MM.1S (cell line): ENCODE data around the gene CELF4.
"Not testable (repeated sequence)": the region's sequence is repeated elsewhere in the genome, so short reads cannot be mapped to it uniquely, and the experiment has no call there.

Experiments
- DNase-seq: peaks from one replicate; pipeline ENCODE4 v3.0.0-alpha.2; 2015
- H2AFZ ChIP-seq: fragments of 300-600 bp; sonication (generic); 2 replicates; pipeline ENCODE4 v1.6.0; 2016; ENCODE audit warnings: antibody characterized with exemption, low read length
- H3F3A ChIP-seq: fragments of 300-600 bp; sonication (generic); 2 replicates; pipeline ENCODE4 v1.6.1; 2016; ENCODE audit warnings: mild to moderate bottlenecking, antibody characterized with exemption, low read length, moderate library complexity, mixed read lengths; ENCODE audit not compliant: insufficient read depth
- H3K27ac ChIP-seq: fragments of 300-600 bp; sonication (generic); 2 replicates; pipeline ENCODE4 v1.5.1; 2016; ENCODE audit warnings: mild to moderate bottlenecking, low read length
- H3K27me3 ChIP-seq: fragments of 300-600 bp; sonication (generic); replicated peaks from 2 replicates; pipeline ENCODE4 v1.6.0; 2016; ENCODE audit warnings: low read length; ENCODE audit not compliant: insufficient read depth
- H3K36me3 ChIP-seq: fragments of 300-600 bp; sonication (generic); replicated peaks from 2 replicates; pipeline ENCODE4 v1.6.1; 2016; ENCODE audit warnings: mild to moderate bottlenecking, low read length, mixed read lengths; ENCODE audit not compliant: insufficient read depth
- H3K4me1 ChIP-seq: fragments of 300-600 bp; sonication (generic); 2 replicates; pipeline ENCODE4 v1.6.1; 2016; ENCODE audit warnings: low read length, mixed read lengths
- H3K4me2 ChIP-seq: fragments of 300-600 bp; sonication (generic); 2 replicates; pipeline ENCODE4 v1.6.0; 2016; ENCODE audit warnings: low read depth, low read length
- H3K4me3 ChIP-seq: fragments of 300-600 bp; sonication (generic); 2 replicates; pipeline ENCODE4 v1.5.1; 2016; ENCODE audit warnings: low read length, mixed read lengths
- H3K79me2 ChIP-seq: fragments of 300-600 bp; sonication (generic); 2 replicates; pipeline ENCODE4 v1.6.1; 2016; ENCODE audit warnings: mixed run types, low read length, mixed read lengths
- H3K9ac ChIP-seq: fragments of 300-600 bp; sonication (generic); 2 replicates; pipeline ENCODE4 v1.6.1; 2016; ENCODE audit warnings: low read length, mixed read lengths
- H3K9me2 ChIP-seq: fragments of 300-600 bp; sonication (generic); replicated peaks from 2 replicates; pipeline ENCODE4 v1.6.1; 2016; ENCODE audit warnings: mild to moderate bottlenecking, low read length, mixed read lengths; ENCODE audit not compliant: insufficient read depth
- H3K9me3 ChIP-seq: fragments of 300-600 bp; sonication (generic); replicated peaks from 2 replicates; pipeline ENCODE4 v1.6.1; 2016; ENCODE audit warnings: mild to moderate bottlenecking, low read length, mixed read lengths; ENCODE audit not compliant: insufficient read depth
- H4K20me1 ChIP-seq: fragments of 300-600 bp; sonication (generic); 2 replicates; pipeline ENCODE4 v1.6.1; 2016; ENCODE audit warnings: mild to moderate bottlenecking, low read length, moderate library complexity, mixed read lengths; ENCODE audit not compliant: insufficient read depth
- EZH2 ChIP-seq: fragments of 300-600 bp; sonication (generic); optimal IDR thresholded peaks from 2 replicates; pipeline ENCODE3; 2017; ENCODE audit warnings: low read depth, mild to moderate bottlenecking, antibody characterized with exemption, low read length, mixed read lengths
- EZH2phosphoT487 ChIP-seq: fragments of 300-600 bp; sonication (generic); IDR thresholded peaks from 2 replicates; pipeline ENCODE4 v1.6.1; 2018; ENCODE audit warnings: antibody characterized with exemption, low read length
- TF ChIP-seq, protein P1 (sequence below): fragments of 300-600 bp; sonication (generic); IDR thresholded peaks from 2 replicates; pipeline ENCODE4 v1.5.1; 2016; ENCODE audit warnings: antibody characterized with exemption, low read length, mixed read lengths

CELF4 gene

DNA sequence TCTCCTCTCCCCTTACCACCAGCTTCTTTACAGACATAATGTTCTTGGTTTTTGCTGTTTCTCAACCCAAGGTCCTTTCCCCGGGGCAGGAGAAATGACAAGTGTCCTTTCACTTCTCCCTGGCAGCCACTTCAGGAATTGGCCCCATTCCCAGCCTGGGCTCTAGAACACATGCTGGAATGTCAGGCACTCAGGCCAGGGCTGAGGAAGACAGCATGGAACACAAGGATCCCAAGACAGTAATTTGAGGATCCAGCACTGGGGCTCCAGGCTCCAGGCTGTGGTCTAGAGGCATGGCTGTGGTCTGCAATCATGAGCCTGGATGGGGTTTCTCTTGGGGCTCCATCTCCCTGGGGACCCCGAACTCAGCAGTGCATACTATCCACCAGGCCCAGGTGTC is 201.4 kb downstream of the CELF4 start:
- Histone ChIP-seq H3K4me3 (no peak overlapping the region), H3K79me2 (no peaks in the 10 kb centered on the region), H4K20me1 (no peaks in the 10 kb centered on the region), H3K4me2 (no peak overlapping the region), H3K4me1 (no peaks in the 10 kb centered on the region), H3K36me3 (no peaks in the 10 kb centered on the region), H3K27me3 (no peaks in the 10 kb centered on the region), H3K9ac (no peak overlapping the region), H3F3A (no peaks in the 10 kb centered on the region), H3K27ac (no peak overlapping the region), H3K9me2 (no peaks in the 10 kb centered on the region), H2AFZ (no peak overlapping the region), H3K9me3 (no peaks in the 10 kb centered on the region)
- DNase-seq: no peak
- TF ChIP-seq EZH2: no peak
- TF ChIP-seq, protein P1, sequence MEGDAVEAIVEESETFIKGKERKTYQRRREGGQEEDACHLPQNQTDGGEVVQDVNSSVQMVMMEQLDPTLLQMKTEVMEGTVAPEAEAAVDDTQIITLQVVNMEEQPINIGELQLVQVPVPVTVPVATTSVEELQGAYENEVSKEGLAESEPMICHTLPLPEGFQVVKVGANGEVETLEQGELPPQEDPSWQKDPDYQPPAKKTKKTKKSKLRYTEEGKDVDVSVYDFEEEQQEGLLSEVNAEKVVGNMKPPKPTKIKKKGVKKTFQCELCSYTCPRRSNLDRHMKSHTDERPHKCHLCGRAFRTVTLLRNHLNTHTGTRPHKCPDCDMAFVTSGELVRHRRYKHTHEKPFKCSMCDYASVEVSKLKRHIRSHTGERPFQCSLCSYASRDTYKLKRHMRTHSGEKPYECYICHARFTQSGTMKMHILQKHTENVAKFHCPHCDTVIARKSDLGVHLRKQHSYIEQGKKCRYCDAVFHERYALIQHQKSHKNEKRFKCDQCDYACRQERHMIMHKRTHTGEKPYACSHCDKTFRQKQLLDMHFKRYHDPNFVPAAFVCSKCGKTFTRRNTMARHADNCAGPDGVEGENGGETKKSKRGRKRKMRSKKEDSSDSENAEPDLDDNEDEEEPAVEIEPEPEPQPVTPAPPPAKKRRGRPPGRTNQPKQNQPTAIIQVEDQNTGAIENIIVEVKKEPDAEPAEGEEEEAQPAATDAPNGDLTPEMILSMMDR: no peak
- TF ChIP-seq EZH2phosphoT487: no peak

DNA sequence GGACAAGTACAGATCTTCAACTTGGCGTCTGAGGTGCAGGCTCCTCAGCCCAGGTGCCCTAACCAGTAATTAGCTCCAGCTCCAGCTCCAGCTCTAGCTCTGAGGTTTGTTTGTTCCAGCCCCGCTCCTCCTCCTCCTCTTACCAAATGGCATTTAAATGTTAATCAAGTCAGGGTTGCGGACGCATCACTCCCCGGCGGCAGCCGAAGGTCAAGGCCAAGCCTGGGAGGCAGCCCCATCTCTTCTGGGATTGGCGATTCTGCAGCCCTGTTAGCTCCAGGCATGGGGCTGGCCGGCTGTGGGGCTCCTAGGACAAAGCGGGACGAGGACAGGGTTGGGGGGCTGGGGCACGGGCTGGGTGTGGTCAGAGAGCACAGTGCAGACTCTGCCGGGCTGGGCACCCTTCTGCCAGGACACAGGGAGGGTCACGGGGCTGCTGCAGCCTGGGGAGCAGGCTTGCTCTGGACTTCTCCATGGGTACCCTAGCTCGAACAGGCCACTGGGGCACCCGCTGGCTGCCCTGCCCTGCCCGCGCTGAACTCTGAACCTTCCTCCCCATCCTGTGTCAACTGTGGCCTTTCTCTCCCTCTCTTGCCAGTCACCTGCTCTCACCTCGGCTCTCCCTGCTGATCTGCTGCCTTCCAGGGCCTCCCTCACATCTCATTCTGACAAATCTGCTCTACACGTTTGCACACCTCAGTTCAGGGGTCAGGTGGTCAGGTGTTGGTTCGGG is 203.3 kb downstream of the CELF4 start:
- TF ChIP-seq EZH2: no peak
- no peak for TF ChIP-seq EZH2phosphoT487
- TF ChIP-seq, protein P1: no peak
- Histone ChIP-seq H3K4me2 (no peak overlapping the region), H3K4me3 (no peak overlapping the region), H4K20me1 (no peaks in the 10 kb centered on the region), H2AFZ (no peak overlapping the region), H3K9me2 (no peaks in the 10 kb centered on the region), H3K27ac (no peak overlapping the region), H3K27me3 (no peaks in the 10 kb centered on the region), H3K9me3 (no peaks in the 10 kb centered on the region), H3F3A (no peaks in the 10 kb centered on the region), H3K9ac (no peak overlapping the region), H3K4me1 (no peaks in the 10 kb centered on the region), H3K36me3 (no peaks in the 10 kb centered on the region), H3K79me2 (no peaks in the 10 kb centered on the region)
- no peak for DNase-seq

DNA sequence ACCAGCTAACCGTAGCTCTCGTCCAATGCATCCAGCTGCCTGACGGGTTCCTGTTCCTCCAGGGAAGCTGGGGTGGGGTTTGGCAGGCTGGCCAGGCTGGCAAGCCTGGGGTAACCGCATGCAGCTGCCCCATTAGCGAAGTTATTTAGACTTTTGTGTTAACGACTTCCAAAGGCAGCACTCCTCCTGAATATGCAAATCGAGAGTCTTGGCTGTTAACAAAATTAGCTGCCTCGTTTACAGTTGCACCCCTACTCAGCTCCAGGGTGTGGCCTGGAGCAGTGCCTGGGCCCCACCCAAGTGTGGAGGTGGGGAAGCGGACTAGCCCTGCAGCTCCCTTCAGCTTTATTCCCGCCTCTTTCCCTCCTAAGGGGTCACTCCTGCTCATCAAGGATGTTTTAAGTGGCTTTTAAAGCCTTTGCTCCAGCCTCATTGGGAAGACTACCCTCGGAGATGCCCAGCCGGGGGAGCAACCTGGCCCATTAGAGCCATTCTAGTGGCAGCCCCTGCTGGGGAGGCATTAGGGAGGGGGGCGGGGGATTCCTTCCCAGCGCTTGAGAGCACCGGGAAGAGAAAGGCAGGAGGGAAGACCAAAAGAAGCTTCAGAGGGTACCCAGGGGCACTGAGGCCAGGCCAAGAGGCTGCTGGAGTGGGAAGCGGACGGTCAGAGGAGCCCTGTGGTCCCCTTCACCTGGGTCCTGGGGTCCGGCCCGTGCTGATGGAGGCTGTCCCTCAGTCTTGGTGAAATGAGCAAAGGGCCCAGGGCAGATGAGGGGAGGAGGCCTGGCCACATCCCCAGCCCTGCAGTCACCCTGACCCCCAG is 204.1 kb downstream of the CELF4 start:
- H3K9ac ChIP-seq: no peak overlapping the region
- H3K79me2 ChIP-seq: no peaks in the 10 kb centered on the region
- no peaks in the 10 kb centered on the region for H3K9me2 ChIP-seq
- H3K9me3 ChIP-seq: no peaks in the 10 kb centered on the region
- no peaks in the 10 kb centered on the region for H3K4me1 ChIP-seq
- H3K27ac ChIP-seq: no peak overlapping the region
- H3K4me2 ChIP-seq: no peak overlapping the region
- no peak overlapping the region for H3K4me3 ChIP-seq
- TF ChIP-seq, protein P1: no peak
- TF ChIP-seq EZH2 (no peak), EZH2phosphoT487 (no peak)
- no peaks in the 10 kb centered on the region for H3K27me3 ChIP-seq
- no peaks in the 10 kb centered on the region for H3F3A ChIP-seq
- no peaks in the 10 kb centered on the region for H4K20me1 ChIP-seq
- H3K36me3 ChIP-seq: no peaks in the 10 kb centered on the region
- H2AFZ ChIP-seq: no peak overlapping the region
- DNase-seq: no peak

DNA sequence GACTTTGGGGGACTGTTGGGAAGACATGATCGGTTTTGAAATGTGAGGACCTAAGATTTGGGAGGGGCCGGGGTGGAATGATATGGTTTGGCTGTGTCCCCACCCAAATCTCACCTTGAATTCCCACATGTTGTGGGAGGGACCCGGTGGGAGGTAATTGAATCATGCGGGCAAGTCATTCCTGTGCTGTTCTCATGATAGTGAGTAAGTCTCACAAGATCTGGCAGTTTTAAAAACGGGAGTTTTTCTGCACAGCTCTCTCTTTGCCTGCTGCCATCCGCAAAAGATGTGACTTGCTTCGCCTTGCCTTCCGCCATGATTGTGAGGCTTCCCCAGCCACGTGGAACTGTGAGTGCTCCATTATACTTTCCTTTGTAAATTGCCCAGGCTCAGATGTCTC is 207.5 kb downstream of the CELF4 start:
- H3K36me3 ChIP-seq, H3K4me3 ChIP-seq, DNase-seq: not testable (repeated sequence)

More for the DNA sequence above, 207.5 kb downstream of the CELF4 start:
- H3K27me3 ChIP-seq, H3K9ac ChIP-seq, H3K27ac ChIP-seq, H3K9me2 ChIP-seq, H3K4me2 ChIP-seq, H3F3A ChIP-seq, H3K79me2 ChIP-seq, H3K4me1 ChIP-seq, H4K20me1 ChIP-seq, H2AFZ ChIP-seq, H3K9me3 ChIP-seq: not testable (repeated sequence)
